ENCODE measurements around the gene CNOT1.

CNOT1 gene

GRCh38 chr16:58605562-58605961, 24.1 kb downstream of the CNOT1 start:
- H3K27ac ChIP-seq (replicated peaks) = no peak overlapping the region
- DNase-seq (ENCODE audit: low read depth in 1 of 2, low spot score in 1 of 2) = no peak
- H3K4me3 ChIP-seq (replicated peaks; ENCODE audit: insufficient read depth, low read length) = no peak overlapping the region
- no peak for TF ChIP-seq CTCF (IDR thresholded peaks at IDR 0.05; ENCODE audit: insufficient read depth, low read length)
- TF ChIP-seq SPI1 (IDR thresholded peaks at IDR 0.05; ENCODE audit: borderline replicate concordance, low read depth) = no peak
- TF ChIP-seq POLR2AphosphoS5 (IDR thresholded peaks at IDR 0.05; ENCODE audit: low read depth) = no peak
- TF ChIP-seq GABPA (IDR thresholded peaks at IDR 0.05; ENCODE audit: low read depth) = no peak
- TF ChIP-seq, protein P1, sequence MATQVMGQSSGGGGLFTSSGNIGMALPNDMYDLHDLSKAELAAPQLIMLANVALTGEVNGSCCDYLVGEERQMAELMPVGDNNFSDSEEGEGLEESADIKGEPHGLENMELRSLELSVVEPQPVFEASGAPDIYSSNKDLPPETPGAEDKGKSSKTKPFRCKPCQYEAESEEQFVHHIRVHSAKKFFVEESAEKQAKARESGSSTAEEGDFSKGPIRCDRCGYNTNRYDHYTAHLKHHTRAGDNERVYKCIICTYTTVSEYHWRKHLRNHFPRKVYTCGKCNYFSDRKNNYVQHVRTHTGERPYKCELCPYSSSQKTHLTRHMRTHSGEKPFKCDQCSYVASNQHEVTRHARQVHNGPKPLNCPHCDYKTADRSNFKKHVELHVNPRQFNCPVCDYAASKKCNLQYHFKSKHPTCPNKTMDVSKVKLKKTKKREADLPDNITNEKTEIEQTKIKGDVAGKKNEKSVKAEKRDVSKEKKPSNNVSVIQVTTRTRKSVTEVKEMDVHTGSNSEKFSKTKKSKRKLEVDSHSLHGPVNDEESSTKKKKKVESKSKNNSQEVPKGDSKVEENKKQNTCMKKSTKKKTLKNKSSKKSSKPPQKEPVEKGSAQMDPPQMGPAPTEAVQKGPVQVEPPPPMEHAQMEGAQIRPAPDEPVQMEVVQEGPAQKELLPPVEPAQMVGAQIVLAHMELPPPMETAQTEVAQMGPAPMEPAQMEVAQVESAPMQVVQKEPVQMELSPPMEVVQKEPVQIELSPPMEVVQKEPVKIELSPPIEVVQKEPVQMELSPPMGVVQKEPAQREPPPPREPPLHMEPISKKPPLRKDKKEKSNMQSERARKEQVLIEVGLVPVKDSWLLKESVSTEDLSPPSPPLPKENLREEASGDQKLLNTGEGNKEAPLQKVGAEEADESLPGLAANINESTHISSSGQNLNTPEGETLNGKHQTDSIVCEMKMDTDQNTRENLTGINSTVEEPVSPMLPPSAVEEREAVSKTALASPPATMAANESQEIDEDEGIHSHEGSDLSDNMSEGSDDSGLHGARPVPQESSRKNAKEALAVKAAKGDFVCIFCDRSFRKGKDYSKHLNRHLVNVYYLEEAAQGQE (IDR thresholded peaks at IDR 0.05; ENCODE audit: insufficient replicate concordance, low read depth) = no peak
- no peaks in the 10 kb centered on the region for H3K27me3 ChIP-seq (ENCODE audit: insufficient read depth, poor library complexity, severe bottlenecking)

- Histone ChIP-seq H3K27me3 (ENCODE audit: insufficient read depth, poor library complexity, severe bottlenecking) (no peaks in the 10 kb centered on the region), H3K4me3 (replicated peaks; ENCODE audit: insufficient read depth, low read length) (no peak overlapping the region), H3K27ac (replicated peaks) (no peak overlapping the region)
- TF ChIP-seq CTCF (IDR thresholded peaks at IDR 0.05; ENCODE audit: insufficient read depth, low read length) (no peak), GABPA (IDR thresholded peaks at IDR 0.05; ENCODE audit: low read depth) (no peak), POLR2AphosphoS5 (IDR thresholded peaks at IDR 0.05; ENCODE audit: low read depth) (no peak)
- TF ChIP-seq, protein P1 (IDR thresholded peaks at IDR 0.05; ENCODE audit: insufficient replicate concordance, low read depth) = no peak
- no peak for DNase-seq (ENCODE audit: low read depth in 1 of 2, low spot score in 1 of 2)
Measured at GRCh38 chr16:58591083-58591482, 38.5 kb downstream of the CNOT1 start.

GRCh38 chr16:58589326-58589905, 40.2 kb downstream of the CNOT1 start:
- TF ChIP-seq SPI1 (IDR thresholded peaks at IDR 0.05; ENCODE audit: borderline replicate concordance, low read depth) (no peak), GABPA (IDR thresholded peaks at IDR 0.05; ENCODE audit: low read depth) (no peak), CTCF (IDR thresholded peaks at IDR 0.05; ENCODE audit: insufficient read depth, low read length) (no peak), POLR2AphosphoS5 (IDR thresholded peaks at IDR 0.05; ENCODE audit: low read depth) (no peak)
- TF ChIP-seq, protein P1 (IDR thresholded peaks at IDR 0.05; ENCODE audit: insufficient replicate concordance, low read depth) = no peak
- DNase-seq (ENCODE audit: low read depth in 1 of 2, low spot score in 1 of 2) = no peak
- no peak overlapping the region for H3K4me3 ChIP-seq (replicated peaks; ENCODE audit: insufficient read depth, low read length)
- no peaks in the 10 kb centered on the region for H3K27me3 ChIP-seq (ENCODE audit: insufficient read depth, poor library complexity, severe bottlenecking)
- H3K27ac ChIP-seq (replicated peaks) = no peak overlapping the region
